ENCODE measurements around the gene ASF1A. TPM values are rescaled to one million over a fixed set of nuclear protein-coding genes. Genes with fewer than 3 reads are reported as not detected.
"Not testable (repeated sequence)": the region's sequence is repeated elsewhere in the genome, so short reads cannot be mapped to it uniquely, and the experiment has no call there.

The ASF1A gene
- total and polyA plus RNA-seq, 2 experiments from 2014 or later, result 23.0 to 32.7 TPM

DNA sequence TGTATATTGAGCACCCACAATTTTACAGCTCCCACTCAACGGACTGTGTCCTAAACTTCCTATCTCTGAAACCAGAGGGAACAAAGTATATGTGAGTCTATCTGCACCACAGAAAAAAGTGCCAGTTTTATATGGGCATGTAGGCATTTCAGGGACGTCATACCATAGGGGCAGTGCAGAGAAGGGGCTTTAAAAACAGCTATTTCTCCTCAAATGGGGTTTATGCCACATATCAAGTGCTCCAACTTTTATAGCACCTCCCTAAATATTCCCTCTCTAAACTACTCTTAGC is 28.9 kb upstream of the ASF1A start:
- 91% methylated on average over 2 of the region's 2 CpGs for WGBS (ENCODE audit: low lambda C conversion rate, missing lambda C conversion rate)
- H3K4me1 ChIP-seq (ENCODE audit: insufficient read depth), result no peaks in the 10 kb centered on the region
- no peaks in the 10 kb centered on the region for H4K20me1 ChIP-seq (ENCODE audit: insufficient read depth, poor library complexity, severe bottlenecking)
- no peaks in the 10 kb centered on the region for H3K36me3 ChIP-seq (replicated peaks; ENCODE audit: insufficient read depth, low read depth)
- H3K4me3 ChIP-seq, result no peak overlapping the region
- no peak for DNase-seq (ENCODE audit: low spot score)
- H3K27ac ChIP-seq, result no peak overlapping the region
- H2AFZ ChIP-seq, result no peak overlapping the region
- no peak for TF ChIP-seq EZH2 (IDR thresholded peaks at IDR 0.05; ENCODE audit: borderline replicate concordance)
- TF ChIP-seq EZH2phosphoT487 (IDR thresholded peaks at IDR 0.05; ENCODE audit: low read depth, severe bottlenecking, unreplicated experiment), result no peak
- TF ChIP-seq, protein P1, sequence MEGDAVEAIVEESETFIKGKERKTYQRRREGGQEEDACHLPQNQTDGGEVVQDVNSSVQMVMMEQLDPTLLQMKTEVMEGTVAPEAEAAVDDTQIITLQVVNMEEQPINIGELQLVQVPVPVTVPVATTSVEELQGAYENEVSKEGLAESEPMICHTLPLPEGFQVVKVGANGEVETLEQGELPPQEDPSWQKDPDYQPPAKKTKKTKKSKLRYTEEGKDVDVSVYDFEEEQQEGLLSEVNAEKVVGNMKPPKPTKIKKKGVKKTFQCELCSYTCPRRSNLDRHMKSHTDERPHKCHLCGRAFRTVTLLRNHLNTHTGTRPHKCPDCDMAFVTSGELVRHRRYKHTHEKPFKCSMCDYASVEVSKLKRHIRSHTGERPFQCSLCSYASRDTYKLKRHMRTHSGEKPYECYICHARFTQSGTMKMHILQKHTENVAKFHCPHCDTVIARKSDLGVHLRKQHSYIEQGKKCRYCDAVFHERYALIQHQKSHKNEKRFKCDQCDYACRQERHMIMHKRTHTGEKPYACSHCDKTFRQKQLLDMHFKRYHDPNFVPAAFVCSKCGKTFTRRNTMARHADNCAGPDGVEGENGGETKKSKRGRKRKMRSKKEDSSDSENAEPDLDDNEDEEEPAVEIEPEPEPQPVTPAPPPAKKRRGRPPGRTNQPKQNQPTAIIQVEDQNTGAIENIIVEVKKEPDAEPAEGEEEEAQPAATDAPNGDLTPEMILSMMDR (IDR thresholded peaks at IDR 0.05; ENCODE audit: poor library complexity), result no peak
- H3K79me2 ChIP-seq, result peaks cover 28% of the 10 kb centered on the region
- no peaks in the 10 kb centered on the region for H3K9me3 ChIP-seq (ENCODE audit: low read depth)
- no peak overlapping the region for H3K4me2 ChIP-seq
- no peaks in the 10 kb centered on the region for H3K27me3 ChIP-seq
- H3K9me2 ChIP-seq (replicated peaks; ENCODE audit: insufficient read depth), result no peaks in the 10 kb centered on the region

DNA sequence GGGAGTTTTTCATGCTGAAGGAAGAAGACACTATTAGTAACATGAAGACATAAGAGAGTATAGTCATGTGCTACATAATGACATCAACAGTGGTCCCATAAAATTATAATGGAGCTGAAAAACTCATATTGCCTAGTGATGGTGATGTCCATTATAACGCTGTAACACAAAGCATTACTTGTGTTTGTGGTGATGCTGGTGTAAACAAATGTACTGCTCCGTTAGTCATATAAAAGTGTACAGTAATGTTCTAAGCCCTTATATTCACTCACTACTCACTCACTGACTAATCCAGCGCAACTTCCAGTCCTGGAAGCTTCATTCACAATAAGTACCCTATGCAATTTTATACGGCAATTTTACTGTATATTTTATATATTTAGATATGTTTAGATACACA is 26.8 kb upstream of the ASF1A start:
- no peak overlapping the region for H2AFZ ChIP-seq
- H3K27ac ChIP-seq, result no peak overlapping the region
- no peaks in the 10 kb centered on the region for H3K9me3 ChIP-seq (ENCODE audit: low read depth)
- H3K9me2 ChIP-seq (replicated peaks; ENCODE audit: insufficient read depth), result no peaks in the 10 kb centered on the region
- H3K27me3 ChIP-seq, result no peaks in the 10 kb centered on the region
- 99% methylated on average over 4 of the region's 4 CpGs for WGBS (ENCODE audit: low lambda C conversion rate, missing lambda C conversion rate)
- TF ChIP-seq, protein P1 (IDR thresholded peaks at IDR 0.05; ENCODE audit: poor library complexity), result no peak
- TF ChIP-seq EZH2 (IDR thresholded peaks at IDR 0.05; ENCODE audit: borderline replicate concordance) (no peak), EZH2phosphoT487 (IDR thresholded peaks at IDR 0.05; ENCODE audit: low read depth, severe bottlenecking, unreplicated experiment) (no peak)
- H3K4me2 ChIP-seq, result no peak overlapping the region
- no peaks in the 10 kb centered on the region for H3K36me3 ChIP-seq (replicated peaks; ENCODE audit: insufficient read depth, low read depth)
- peaks cover 41% of the 10 kb centered on the region for H3K79me2 ChIP-seq
- no peaks in the 10 kb centered on the region for H3K4me1 ChIP-seq (ENCODE audit: insufficient read depth)
- H3K4me3 ChIP-seq, result no peak overlapping the region
- DNase-seq (ENCODE audit: low spot score), result no peak
- no peaks in the 10 kb centered on the region for H4K20me1 ChIP-seq (ENCODE audit: insufficient read depth, poor library complexity, severe bottlenecking)

DNA sequence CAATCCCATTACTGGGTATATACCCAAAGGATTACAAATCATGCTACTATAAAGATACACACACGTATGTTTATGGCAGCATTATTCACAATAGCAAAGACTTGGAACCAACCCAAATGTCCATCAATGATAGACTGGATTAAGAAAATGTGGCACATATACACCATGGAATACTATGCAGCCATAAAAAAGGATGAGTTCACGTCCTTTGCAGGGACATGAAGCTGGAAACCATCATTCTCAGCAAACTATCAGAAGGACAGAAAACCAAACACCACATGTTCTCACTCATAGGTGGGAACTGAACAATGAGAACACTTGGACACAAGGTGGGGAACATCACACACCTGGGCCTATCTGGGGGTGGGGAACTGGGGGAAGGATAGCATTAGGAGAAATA is 25.1 kb upstream of the ASF1A start:
- not testable (repeated sequence) for H3K27ac ChIP-seq; H3K9me2 ChIP-seq (replicated peaks; ENCODE audit: insufficient read depth); H2AFZ ChIP-seq; H3K27me3 ChIP-seq; H3K4me2 ChIP-seq; H4K20me1 ChIP-seq (ENCODE audit: insufficient read depth, poor library complexity, severe bottlenecking); H3K4me1 ChIP-seq (ENCODE audit: insufficient read depth); H3K36me3 ChIP-seq (replicated peaks; ENCODE audit: insufficient read depth, low read depth); H3K9me3 ChIP-seq (ENCODE audit: low read depth); DNase-seq (ENCODE audit: low spot score); H3K4me3 ChIP-seq
- peaks cover 44% of the 10 kb centered on the region for H3K79me2 ChIP-seq
- WGBS (ENCODE audit: low lambda C conversion rate, missing lambda C conversion rate), result 87% methylated on average over 2 of the region's 2 CpGs

DNA sequence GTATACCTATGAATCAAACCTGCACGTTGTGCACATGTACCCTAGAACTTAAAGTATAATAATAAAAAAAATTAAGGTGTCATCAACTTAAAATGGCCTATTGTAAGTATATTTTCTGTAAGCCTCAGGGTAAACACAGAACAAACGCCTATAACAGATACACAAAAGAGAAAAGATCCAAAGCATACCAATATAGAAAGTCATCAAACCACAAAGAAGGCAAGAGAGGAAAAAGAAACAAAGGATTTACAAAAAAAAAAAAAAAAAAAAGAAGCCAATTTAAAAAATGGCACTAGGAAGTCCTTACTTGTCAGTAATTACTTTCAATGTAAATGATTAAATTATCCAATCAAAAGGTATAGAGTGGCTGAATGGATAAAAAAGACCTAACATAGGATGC is 24.6 kb upstream of the ASF1A start:
- Histone ChIP-seq H3K27ac (no peak overlapping the region), H3K4me1 (ENCODE audit: insufficient read depth) (no peaks in the 10 kb centered on the region), H2AFZ (no peak overlapping the region), H3K79me2 (peaks cover 49% of the 10 kb centered on the region), H3K4me2 (no peak overlapping the region), H3K4me3 (no peak overlapping the region), H3K36me3 (replicated peaks; ENCODE audit: insufficient read depth, low read depth) (no peaks in the 10 kb centered on the region), H3K9me2 (replicated peaks; ENCODE audit: insufficient read depth) (no peaks in the 10 kb centered on the region), H3K27me3 (no peaks in the 10 kb centered on the region), H4K20me1 (ENCODE audit: insufficient read depth, poor library complexity, severe bottlenecking) (no peaks in the 10 kb centered on the region), H3K9me3 (ENCODE audit: low read depth) (no peaks in the 10 kb centered on the region)
- TF ChIP-seq EZH2 (IDR thresholded peaks at IDR 0.05; ENCODE audit: borderline replicate concordance), result no peak
- TF ChIP-seq, protein P1 (IDR thresholded peaks at IDR 0.05; ENCODE audit: poor library complexity), result no peak
- no peak for TF ChIP-seq EZH2phosphoT487 (IDR thresholded peaks at IDR 0.05; ENCODE audit: low read depth, severe bottlenecking, unreplicated experiment)
- no peak for DNase-seq (ENCODE audit: low spot score)
- 92% methylated on average over 2 of the region's 2 CpGs for WGBS (ENCODE audit: low lambda C conversion rate, missing lambda C conversion rate)

All from hepatocyte (in vitro differentiated cells).